ENCODE measurements around the gene CALR3.
A peak's percentile ranks its signal among the peaks of the same experiment; 100 is the strongest.
"Not testable (repeated sequence)": the region's sequence is repeated elsewhere in the genome, so short reads cannot be mapped to it uniquely, and the experiment has no call there.

Gene CALR3

DNA sequence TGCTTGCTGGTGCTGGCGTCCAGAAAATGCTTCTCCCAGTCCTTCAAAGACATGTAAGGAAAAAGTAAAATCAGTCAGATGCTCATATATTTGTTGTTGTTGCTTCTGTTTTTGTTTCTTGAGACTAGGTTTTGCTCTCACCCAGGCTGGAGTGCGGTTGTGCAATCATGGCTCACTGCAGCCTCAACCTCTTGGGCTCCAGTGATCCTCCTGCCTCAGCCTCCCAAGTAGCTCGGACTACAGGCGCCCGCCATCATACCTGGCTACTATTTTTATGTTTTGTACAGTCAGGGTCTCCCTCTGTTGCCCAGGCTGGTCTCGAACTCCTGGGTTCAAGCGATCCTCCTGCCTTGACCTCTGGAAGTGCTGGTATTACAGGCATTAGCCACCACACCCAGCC, 13.2 kb downstream of the CALR3 start:
- TF ChIP-seq, protein P1, sequence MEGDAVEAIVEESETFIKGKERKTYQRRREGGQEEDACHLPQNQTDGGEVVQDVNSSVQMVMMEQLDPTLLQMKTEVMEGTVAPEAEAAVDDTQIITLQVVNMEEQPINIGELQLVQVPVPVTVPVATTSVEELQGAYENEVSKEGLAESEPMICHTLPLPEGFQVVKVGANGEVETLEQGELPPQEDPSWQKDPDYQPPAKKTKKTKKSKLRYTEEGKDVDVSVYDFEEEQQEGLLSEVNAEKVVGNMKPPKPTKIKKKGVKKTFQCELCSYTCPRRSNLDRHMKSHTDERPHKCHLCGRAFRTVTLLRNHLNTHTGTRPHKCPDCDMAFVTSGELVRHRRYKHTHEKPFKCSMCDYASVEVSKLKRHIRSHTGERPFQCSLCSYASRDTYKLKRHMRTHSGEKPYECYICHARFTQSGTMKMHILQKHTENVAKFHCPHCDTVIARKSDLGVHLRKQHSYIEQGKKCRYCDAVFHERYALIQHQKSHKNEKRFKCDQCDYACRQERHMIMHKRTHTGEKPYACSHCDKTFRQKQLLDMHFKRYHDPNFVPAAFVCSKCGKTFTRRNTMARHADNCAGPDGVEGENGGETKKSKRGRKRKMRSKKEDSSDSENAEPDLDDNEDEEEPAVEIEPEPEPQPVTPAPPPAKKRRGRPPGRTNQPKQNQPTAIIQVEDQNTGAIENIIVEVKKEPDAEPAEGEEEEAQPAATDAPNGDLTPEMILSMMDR (conservative IDR thresholded peaks at IDR 0.05; ENCODE audit: low read depth, low read length): no peak
- H3K4me3 ChIP-seq (ENCODE audit: low read length): no peak overlapping the region

DNA sequence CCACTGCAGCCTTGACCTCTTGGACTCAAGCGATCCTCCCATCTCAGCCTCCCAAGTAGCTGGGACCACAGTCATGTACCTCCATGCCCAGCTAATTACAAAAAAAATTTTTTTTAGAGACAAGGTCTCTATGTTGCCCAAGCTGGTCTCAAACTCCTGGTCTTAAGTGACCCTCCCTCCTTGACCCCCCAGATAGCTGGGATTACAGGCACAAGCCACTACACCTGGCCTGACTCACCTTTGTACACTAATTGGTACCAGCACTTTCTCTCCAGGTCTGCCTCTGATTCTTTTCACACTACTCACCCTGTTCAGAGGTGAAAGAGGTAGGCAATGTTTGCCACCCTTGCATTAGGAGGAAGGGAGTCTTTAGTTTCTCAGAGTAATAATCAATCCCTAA, 18.7 kb downstream of the CALR3 start:
- no peak overlapping the region for H3K4me3 ChIP-seq (ENCODE audit: low read length)
- TF ChIP-seq, protein P1 (conservative IDR thresholded peaks at IDR 0.05; ENCODE audit: low read depth, low read length): no peak

More for the DNA sequence above, 13.2 kb downstream of the CALR3 start:
- no peak for DNase-seq (ENCODE audit: low read depth)

DNA sequence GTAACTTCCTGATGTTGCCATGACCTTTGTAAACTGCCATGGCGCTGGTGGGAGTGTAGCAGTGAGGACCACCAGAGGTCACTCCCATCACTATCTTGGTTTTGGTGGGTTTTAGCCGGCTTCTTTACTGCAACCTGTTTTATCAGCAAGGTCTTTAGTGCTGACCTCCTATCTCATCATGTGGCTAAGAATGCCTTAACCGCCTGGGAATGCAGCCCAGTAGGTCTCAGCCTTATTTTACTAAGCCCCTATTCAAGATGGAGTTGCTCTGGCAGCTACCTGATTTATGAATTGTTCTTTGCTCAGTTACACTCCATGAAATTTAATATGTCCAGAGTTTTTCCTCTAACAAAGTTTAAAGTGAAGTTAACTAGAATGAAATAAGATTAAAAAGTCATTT, 19.6 kb downstream of the CALR3 start:
- H3K4me3 ChIP-seq (ENCODE audit: low read length): no peak overlapping the region
- no peak for DNase-seq (ENCODE audit: low read depth)
- TF ChIP-seq, protein P1 (conservative IDR thresholded peaks at IDR 0.05; ENCODE audit: low read depth, low read length): no peak

More for the DNA sequence above, 18.7 kb downstream of the CALR3 start:
- DNase-seq (ENCODE audit: low read depth): no peak

DNA sequence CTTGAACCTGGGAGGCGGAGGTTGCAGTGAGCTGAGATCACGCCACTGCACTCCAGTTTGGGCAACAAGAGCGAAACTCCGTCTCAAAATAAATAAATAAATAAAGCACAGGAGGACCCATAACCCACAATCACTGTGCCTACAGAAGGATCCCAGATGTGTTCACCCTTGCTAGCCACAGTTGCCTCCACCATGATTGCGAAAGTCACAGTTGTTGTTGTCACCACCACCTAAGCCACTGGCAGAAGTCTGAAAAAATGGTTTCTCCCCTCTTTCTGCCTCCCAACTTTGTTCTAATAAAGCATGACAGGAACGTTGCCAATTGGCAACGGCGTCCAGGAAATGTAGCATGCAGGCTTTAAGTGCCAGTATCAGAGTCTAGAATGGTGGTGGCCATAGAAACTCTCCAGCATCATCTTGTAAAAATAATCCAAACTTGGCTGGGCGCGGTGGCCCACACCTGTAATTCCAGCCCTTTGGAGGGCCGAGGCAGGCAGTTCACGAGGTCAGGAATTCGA, 22.0 kb downstream of the CALR3 start:
- DNase-seq (ENCODE audit: low read depth): no peak
- H3K4me3 ChIP-seq (ENCODE audit: low read length): no peak overlapping the region
- TF ChIP-seq, protein P1 (conservative IDR thresholded peaks at IDR 0.05; ENCODE audit: low read depth, low read length): no peak

DNA sequence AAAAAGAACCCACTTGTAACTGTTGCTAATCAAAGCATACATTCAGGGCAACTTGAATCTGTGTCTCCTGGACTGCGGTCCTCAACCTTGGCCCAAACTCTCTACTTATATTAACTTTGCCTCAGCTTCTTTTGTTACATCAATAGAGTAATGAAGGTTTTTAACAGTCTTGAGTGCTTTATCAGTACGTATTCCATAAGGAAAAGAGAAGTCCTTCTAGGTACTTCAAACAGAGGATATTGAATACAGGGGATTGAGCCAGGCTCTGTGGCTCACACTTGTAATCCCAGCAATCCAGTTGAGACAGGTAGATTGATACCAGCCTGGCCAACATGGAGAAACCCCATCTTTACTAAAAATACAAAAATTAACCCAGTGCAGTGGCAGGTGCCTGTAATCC, 23.0 kb downstream of the CALR3 start:
- DNase-seq (ENCODE audit: low read depth): no peak
- H3K4me3 ChIP-seq (ENCODE audit: low read length): no peak overlapping the region
- TF ChIP-seq, protein P1 (conservative IDR thresholded peaks at IDR 0.05; ENCODE audit: low read depth, low read length): no peak

DNA sequence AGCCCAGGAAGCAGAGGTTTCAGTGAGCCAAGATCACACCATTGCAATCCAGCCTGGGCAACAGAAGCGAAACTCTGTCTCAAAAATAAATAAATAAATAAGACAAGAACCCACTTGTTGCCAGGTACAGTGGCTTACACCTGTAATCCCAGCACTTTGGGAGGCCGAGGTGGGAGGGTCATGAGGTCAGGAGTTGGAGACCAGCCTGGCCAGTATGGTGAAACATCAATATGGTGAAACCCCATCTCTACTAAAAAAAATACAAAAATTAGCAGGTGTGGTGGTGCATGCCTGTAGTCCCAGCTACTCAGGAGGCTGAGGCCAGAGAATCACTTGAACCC, 23.4 kb downstream of the CALR3 start:
- H3K4me3 ChIP-seq (ENCODE audit: low read length): peak overlapping the region; percentile 67
- DNase-seq (ENCODE audit: low read depth): not testable (repeated sequence)

DNA sequence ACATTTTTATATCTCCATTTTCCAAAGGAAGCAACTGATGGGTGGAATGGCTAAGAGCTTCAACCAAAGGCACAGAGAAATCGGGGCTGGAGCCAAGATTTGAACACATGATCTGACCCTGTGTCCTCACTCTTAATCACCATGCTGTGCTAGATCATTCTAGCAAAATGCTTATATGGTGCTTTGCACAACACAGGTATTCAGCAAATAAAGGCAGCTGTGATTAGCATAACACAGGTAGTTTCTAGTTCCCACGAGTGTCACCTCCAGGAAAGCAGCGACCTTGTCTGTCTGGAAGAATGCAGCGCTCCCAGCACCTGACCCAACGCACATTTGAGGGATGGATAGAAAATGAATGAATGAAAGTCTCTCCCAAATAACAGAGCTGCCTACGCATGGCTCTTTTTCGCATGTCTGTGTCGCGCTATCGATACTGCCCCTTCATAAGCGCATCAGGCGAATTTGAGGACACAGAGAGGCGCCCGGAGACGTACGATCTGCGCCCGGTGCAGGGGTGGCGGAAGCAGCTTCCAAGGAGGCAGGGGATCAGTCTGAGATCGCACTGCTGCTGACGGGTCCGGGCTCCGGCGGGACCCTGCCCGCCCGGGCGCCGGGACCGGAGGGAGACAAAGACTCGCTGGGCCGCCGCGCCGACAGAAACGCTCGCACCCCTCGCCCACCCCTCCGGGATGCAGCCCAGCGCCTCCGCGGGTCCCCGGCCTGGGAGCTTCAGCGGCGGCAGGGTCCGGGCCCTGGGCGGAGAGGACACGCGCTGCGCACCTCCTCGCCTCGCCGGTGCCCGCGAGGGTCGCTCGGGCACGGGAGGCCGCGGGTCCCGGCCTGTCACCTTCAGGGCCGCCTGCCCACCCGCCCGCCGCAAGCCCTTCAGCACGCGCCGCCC, 24.8 kb downstream of the CALR3 start:
- peak overlapping the region; percentile 82 for H3K4me3 ChIP-seq (ENCODE audit: low read length)
- DNase-seq (ENCODE audit: low read depth): no peak
- TF ChIP-seq, protein P1 (conservative IDR thresholded peaks at IDR 0.05; ENCODE audit: low read depth, low read length): no peak

Measured in retinal pigment epithelial cell (primary cell).